ENCODE data around the gene UBD.

DNA sequence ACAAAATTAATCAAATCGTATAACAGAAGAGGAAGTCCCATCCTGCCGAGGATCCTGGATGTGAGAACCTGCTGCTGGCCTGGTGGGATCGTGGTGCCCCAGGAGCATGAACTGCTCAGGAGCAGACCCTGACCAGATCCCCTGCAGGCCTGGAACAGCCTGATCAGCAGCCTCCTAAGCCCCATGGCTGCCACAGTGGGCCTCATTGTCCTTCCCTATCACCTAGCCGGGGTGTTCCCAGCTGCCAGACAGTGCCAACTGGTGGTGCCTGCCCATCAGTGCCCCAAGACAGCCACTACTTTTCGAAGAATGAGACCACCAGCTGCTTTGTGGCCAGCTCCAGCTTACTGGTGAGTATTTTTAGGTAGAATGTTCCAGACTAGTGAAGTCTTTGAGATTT lies 52.2 kb downstream of the UBD start:
- TF ChIP-seq CTCF (IDR thresholded peaks at IDR 0.05), result no peak
- no peak for TF ChIP-seq POLR2A (IDR thresholded peaks at IDR 0.05)

Measured in lower leg skin (tissue), 3 donors.